ENCODE data around the gene RAPH1.
"Not testable (repeated sequence)": the region's sequence is repeated elsewhere in the genome, so short reads cannot be mapped to it uniquely, and the experiment has no call there.

DNA sequence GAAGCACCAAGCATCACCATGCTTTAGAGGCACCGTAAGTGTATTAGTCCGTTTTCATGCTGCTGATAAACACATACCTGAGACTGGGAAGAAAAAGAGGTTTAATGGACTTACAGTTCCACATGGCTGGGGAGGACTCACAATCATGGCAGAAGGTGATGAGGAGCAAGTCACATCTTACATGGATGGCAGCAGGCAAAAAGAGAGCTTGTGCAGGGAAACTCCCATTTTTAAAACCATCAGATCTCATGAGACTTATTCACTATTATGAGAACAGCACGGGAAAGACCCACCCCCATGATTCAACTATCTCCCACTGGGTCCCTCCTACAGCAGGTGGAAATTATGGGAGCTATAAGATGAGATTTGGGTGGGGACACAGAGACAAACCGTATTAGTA is 3.1 kb upstream of the RAPH1 start:
- not testable (repeated sequence) for TF ChIP-seq ZFX (IDR thresholded peaks at IDR 0.05)
- TF ChIP-seq, protein P1, sequence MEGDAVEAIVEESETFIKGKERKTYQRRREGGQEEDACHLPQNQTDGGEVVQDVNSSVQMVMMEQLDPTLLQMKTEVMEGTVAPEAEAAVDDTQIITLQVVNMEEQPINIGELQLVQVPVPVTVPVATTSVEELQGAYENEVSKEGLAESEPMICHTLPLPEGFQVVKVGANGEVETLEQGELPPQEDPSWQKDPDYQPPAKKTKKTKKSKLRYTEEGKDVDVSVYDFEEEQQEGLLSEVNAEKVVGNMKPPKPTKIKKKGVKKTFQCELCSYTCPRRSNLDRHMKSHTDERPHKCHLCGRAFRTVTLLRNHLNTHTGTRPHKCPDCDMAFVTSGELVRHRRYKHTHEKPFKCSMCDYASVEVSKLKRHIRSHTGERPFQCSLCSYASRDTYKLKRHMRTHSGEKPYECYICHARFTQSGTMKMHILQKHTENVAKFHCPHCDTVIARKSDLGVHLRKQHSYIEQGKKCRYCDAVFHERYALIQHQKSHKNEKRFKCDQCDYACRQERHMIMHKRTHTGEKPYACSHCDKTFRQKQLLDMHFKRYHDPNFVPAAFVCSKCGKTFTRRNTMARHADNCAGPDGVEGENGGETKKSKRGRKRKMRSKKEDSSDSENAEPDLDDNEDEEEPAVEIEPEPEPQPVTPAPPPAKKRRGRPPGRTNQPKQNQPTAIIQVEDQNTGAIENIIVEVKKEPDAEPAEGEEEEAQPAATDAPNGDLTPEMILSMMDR (conservative IDR thresholded peaks at IDR 0.05), result not testable (repeated sequence)

All from C4-2B (cell line).